Measurements from ENCODE around the gene DMKN.

DNA sequence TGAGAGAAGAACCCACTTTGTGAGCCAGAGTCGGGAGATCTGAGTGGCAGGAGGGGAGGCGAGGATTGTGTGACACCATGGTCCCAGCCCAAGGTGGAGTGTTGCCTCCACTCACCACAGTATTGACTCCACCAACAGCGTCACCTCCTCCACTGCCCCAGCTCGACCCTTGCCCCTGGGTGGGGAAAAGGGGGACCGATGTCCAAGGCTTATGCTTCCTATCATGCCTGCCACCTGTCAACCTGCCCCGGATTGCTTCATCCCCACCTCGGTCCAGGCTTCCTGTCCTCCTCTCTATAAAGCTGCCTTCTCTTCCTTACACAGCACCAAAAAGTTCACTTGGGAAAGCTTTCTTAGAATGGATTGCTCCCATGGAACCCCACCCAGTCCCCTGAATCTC lies 7.4 kb downstream of the DMKN start:
- TF ChIP-seq, protein P1, sequence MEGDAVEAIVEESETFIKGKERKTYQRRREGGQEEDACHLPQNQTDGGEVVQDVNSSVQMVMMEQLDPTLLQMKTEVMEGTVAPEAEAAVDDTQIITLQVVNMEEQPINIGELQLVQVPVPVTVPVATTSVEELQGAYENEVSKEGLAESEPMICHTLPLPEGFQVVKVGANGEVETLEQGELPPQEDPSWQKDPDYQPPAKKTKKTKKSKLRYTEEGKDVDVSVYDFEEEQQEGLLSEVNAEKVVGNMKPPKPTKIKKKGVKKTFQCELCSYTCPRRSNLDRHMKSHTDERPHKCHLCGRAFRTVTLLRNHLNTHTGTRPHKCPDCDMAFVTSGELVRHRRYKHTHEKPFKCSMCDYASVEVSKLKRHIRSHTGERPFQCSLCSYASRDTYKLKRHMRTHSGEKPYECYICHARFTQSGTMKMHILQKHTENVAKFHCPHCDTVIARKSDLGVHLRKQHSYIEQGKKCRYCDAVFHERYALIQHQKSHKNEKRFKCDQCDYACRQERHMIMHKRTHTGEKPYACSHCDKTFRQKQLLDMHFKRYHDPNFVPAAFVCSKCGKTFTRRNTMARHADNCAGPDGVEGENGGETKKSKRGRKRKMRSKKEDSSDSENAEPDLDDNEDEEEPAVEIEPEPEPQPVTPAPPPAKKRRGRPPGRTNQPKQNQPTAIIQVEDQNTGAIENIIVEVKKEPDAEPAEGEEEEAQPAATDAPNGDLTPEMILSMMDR (IDR thresholded peaks at IDR 0.05) = no peak
- no peak for TF ChIP-seq POLR2A (IDR thresholded peaks at IDR 0.05)
- TF ChIP-seq POLR2AphosphoS5 (IDR thresholded peaks at IDR 0.05) = no peak
